Glutamatergic neuron (in vitro differentiated cells): ENCODE results near the gene KCNMA1. TPM values are rescaled to one million over a fixed set of nuclear protein-coding genes. Genes with fewer than 3 reads are reported as not detected.

Experiments used
- DNase-seq: peaks from one replicate; pipeline ENCODE4 v3.0.0; 2022
- H3K27ac Mint-ChIP-seq: one replicate; pipeline ENCODE4 v1.8.0; 2020; ENCODE audit warnings: mild to moderate bottlenecking, mixed read lengths, inconsistent platforms; ENCODE audit not compliant: unreplicated experiment
- H3K27me3 Mint-ChIP-seq: one replicate; pipeline ENCODE4 v1.8.0; 2020; ENCODE audit warnings: mild to moderate bottlenecking, moderate library complexity, mixed read lengths, inconsistent platforms; ENCODE audit not compliant: unreplicated experiment
- H3K36me3 Mint-ChIP-seq: one replicate; pipeline ENCODE4 v1.8.0; 2020; ENCODE audit warnings: mild to moderate bottlenecking, mixed read lengths, inconsistent platforms; ENCODE audit not compliant: unreplicated experiment
- H3K4me1 Mint-ChIP-seq: one replicate; pipeline ENCODE4 v1.8.0; 2020; ENCODE audit warnings: mild to moderate bottlenecking, low read depth, mixed read lengths, inconsistent platforms; ENCODE audit not compliant: unreplicated experiment
- H3K4me3 Mint-ChIP-seq: one replicate; pipeline ENCODE4 v1.8.0; 2020; ENCODE audit warnings: mild to moderate bottlenecking, mixed read lengths, inconsistent platforms; ENCODE audit not compliant: unreplicated experiment
- H3K9me3 Mint-ChIP-seq: one replicate; pipeline ENCODE4 v1.8.0; 2020; ENCODE audit warnings: mild to moderate bottlenecking, moderate library complexity, mixed read lengths, inconsistent platforms; ENCODE audit not compliant: unreplicated experiment
- CTCF ChIP-seq: fragments of 200-600 bp; sonication (generic); IDR thresholded peaks from one replicate; pipeline ENCODE4 v1.5.0; 2021; ENCODE audit not compliant: partially characterized antibody, unreplicated experiment
- total RNA-seq: library from RNA; stranded (reverse); fragmentation: NEBNext Ultra II Directional; extraction: Animal tissue kit (Norgen Biotek cat#: 25700); gene quantifications from one replicate; pipeline ENCODE4 v1.2.1, GENCODE V29; 2021; ENCODE audit not compliant: unreplicated experiment

The KCNMA1 gene
- total RNA-seq, 1 donor from 2014 or later = 3.2 TPM

DNA sequence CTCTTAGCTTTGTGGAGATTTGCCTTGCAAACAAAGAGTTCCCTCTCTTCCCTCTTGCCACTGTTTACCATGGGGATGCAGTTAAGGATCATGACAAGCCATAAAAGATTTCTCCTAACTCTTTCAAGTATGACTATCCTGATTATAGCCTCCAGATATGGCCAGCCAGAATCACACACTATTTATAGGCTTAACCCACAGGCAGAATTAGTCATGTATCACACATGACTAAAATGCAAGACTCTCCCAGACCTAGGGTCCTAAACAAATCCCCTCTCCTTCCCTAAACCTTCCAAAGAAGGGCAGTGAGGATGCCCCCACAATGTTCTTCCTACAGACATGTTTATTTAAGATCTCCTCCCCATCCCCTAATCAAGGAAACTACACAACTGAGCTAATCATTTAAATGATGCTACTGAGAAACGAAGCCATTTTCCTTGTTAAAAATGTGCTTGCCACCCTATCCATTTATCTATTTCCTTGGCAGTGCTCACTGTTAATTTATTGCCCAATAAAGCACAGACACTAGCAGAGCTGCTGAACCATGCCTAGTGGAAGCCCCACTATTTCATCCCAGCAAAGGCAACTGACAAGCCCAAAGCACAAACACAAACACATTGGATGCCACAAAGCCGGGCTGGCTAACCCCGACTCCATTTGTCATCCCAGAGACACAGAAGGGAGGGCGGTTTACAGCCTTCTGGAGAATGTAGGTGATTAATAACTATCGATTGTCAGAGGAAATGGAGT, 363.4 kb downstream of the KCNMA1 start:
- Mint-ChIP-seq H3K9me3 (no peaks in the 10 kb centered on the region), H3K27me3 (peaks cover 5% of the 10 kb centered on the region), H3K4me3 (no peak overlapping the region), H3K4me1 (no peaks in the 10 kb centered on the region), H3K27ac (no peak overlapping the region), H3K36me3 (peaks cover 5% of the 10 kb centered on the region)
- TF ChIP-seq CTCF = no peak
- no peak for DNase-seq

GRCh38 chr10:77269163-77269562, 368.4 kb downstream of the KCNMA1 start:
- no peak for DNase-seq
- TF ChIP-seq CTCF = no peak
- H3K27me3 Mint-ChIP-seq = peaks cover under 1% of the 10 kb centered on the region
- no peak overlapping the region for H3K27ac Mint-ChIP-seq
- H3K36me3 Mint-ChIP-seq = no peaks in the 10 kb centered on the region
- H3K4me1 Mint-ChIP-seq = no peaks in the 10 kb centered on the region
- H3K4me3 Mint-ChIP-seq = no peak overlapping the region
- no peaks in the 10 kb centered on the region for H3K9me3 Mint-ChIP-seq

- no peaks in the 10 kb centered on the region for H3K9me3 Mint-ChIP-seq
- H3K27me3 Mint-ChIP-seq = no peaks in the 10 kb centered on the region
- no peaks in the 10 kb centered on the region for H3K4me1 Mint-ChIP-seq
- TF ChIP-seq CTCF = no peak
- H3K36me3 Mint-ChIP-seq = no peaks in the 10 kb centered on the region
- no peak overlapping the region for H3K27ac Mint-ChIP-seq
- no peak for DNase-seq
- no peak overlapping the region for H3K4me3 Mint-ChIP-seq
Observed at GRCh38 chr10:77268721-77269120, 368.9 kb downstream of the KCNMA1 start.

GRCh38 chr10:77267703-77268675, 369.6 kb downstream of the KCNMA1 start:
- H3K27ac Mint-ChIP-seq = no peak overlapping the region

More at GRCh38 chr10:77267703-77268675, 369.6 kb downstream of the KCNMA1 start:
- Mint-ChIP-seq H3K36me3 (no peaks in the 10 kb centered on the region), H3K27me3 (no peaks in the 10 kb centered on the region), H3K4me3 (no peak overlapping the region), H3K9me3 (no peaks in the 10 kb centered on the region), H3K4me1 (no peaks in the 10 kb centered on the region)
- TF ChIP-seq CTCF = no peak
- DNase-seq = no peak
